HEK293 (cell line): ENCODE data around the gene TTLL5.

ENCODE experiments used
- CTCF ChIA-PET: fragments of 350-600 bp; formaldehyde crosslinking; extraction: SDS; loops from one replicate; lab custom pipeline; 2021; ENCODE audit warnings: antibody characterized with exemption; lab: Yijun Ruan, JAX
- POLR2A ChIA-PET: fragments of 300-600 bp; formaldehyde crosslinking; extraction: SDS; loops from one replicate; lab custom pipeline; 2020; ENCODE audit warnings: antibody characterized with exemption, inconsistent platforms; lab: Yijun Ruan, JAX
- H3K27ac ChIP-seq: fragments of 200-500 bp; sonication (Bioruptor generic); 2 replicates; pipeline ENCODE4 v1.5.1; 2014; ENCODE audit warnings: low read depth, low read length, control low read depth, inconsistent platforms; ENCODE audit errors: extremely low read depth
- H3K36me3 ChIP-seq, 2 experiments: fragments of 200-500 bp in 1 of 2; sonication (Bioruptor generic) in 1 of 2; 1 replicate in 1 of 2; 2 replicates in 1 of 2; pipeline ENCODE4 v1.5.1; 2014 to 2017; ENCODE audit warnings: inconsistent platforms in 2 of 2, low read length in 2 of 2; ENCODE audit not compliant: control insufficient read depth in 2 of 2, insufficient read depth in 1 of 2
- H3K4me1 ChIP-seq: fragments of 200-500 bp; sonication (Bioruptor generic); 2 replicates; pipeline ENCODE4 v1.5.1; 2014; ENCODE audit warnings: mild to moderate bottlenecking, low read length, inconsistent platforms; ENCODE audit not compliant: control insufficient read depth, insufficient read depth
- H3K4me3 ChIP-seq: 2 replicates; pipeline ENCODE4 v1.5.1; 2011; ENCODE audit warnings: low read depth, mild to moderate bottlenecking, control low read depth, low read length, moderate library complexity
- H3K9me3 ChIP-seq: fragments of 200-500 bp; sonication (Bioruptor generic); 2 replicates; pipeline ENCODE4 v1.5.1; 2014; ENCODE audit warnings: low read depth, low read length, inconsistent platforms; ENCODE audit not compliant: control insufficient read depth, insufficient read depth
- FEZF1 ChIP-seq: fragments of 450-650 bp; formaldehyde crosslinking; IDR thresholded peaks from 2 replicates; pipeline ENCODE4 v1.5.1; 2016; ENCODE audit warnings: missing biosample characterization, missing genetic modification characterization
- GLIS1 ChIP-seq: fragments of 450-650 bp; formaldehyde crosslinking; IDR thresholded peaks from 2 replicates; pipeline ENCODE4 v1.5.1; 2016; ENCODE audit warnings: missing biosample characterization, missing genetic modification characterization
- MYNN ChIP-seq: fragments of 450-650 bp; formaldehyde crosslinking; IDR thresholded peaks from 2 replicates; pipeline ENCODE4 v1.5.1; 2016; ENCODE audit warnings: missing biosample characterization, missing genetic modification characterization, borderline replicate concordance
- OSR2 ChIP-seq: fragments of 450-650 bp; formaldehyde crosslinking; IDR thresholded peaks from 2 replicates; pipeline ENCODE4 v1.5.1; 2016; ENCODE audit warnings: missing biosample characterization, missing genetic modification characterization
- PRDM1 ChIP-seq: fragments of 450-650 bp; formaldehyde crosslinking; IDR thresholded peaks from 2 replicates; pipeline ENCODE4; 2016; ENCODE audit warnings: missing biosample characterization, missing genetic modification characterization
- WT1 ChIP-seq: fragments of 450-650 bp; formaldehyde crosslinking; IDR thresholded peaks from 2 replicates; pipeline ENCODE4 v1.5.1; 2016; ENCODE audit warnings: missing biosample characterization, missing genetic modification characterization
- ZFHX2 ChIP-seq: fragments of 450-650 bp; formaldehyde crosslinking; conservative IDR thresholded peaks from 2 replicates; pipeline ENCODE4 v1.5.1; 2016; ENCODE audit warnings: missing biosample characterization, missing genetic modification characterization
- ZNF138 ChIP-seq: fragments of 450-650 bp; formaldehyde crosslinking; IDR thresholded peaks from 2 replicates; pipeline ENCODE4 v1.5.1; 2016; ENCODE audit warnings: missing biosample characterization, missing genetic modification characterization, borderline replicate concordance
- ZNF16 ChIP-seq: fragments of 450-650 bp; formaldehyde crosslinking; IDR thresholded peaks from 2 replicates; pipeline ENCODE4 v1.5.1; 2016; ENCODE audit warnings: low read depth, missing biosample characterization, missing genetic modification characterization
- ZNF280D ChIP-seq: fragments of 450-650 bp; formaldehyde crosslinking; IDR thresholded peaks from 2 replicates; pipeline ENCODE4 v1.5.1; 2016; ENCODE audit warnings: missing biosample characterization, missing genetic modification characterization
- ZNF37A ChIP-seq: fragments of 450-650 bp; IDR thresholded peaks from 2 replicates; pipeline ENCODE4 v1.5.1; 2018; ENCODE audit warnings: missing biosample characterization, missing genetic modification characterization
- ZNF518A ChIP-seq: fragments of 450-650 bp; formaldehyde crosslinking; conservative IDR thresholded peaks from 2 replicates; pipeline ENCODE4 v1.5.1; 2016; ENCODE audit warnings: low read depth, missing biosample characterization, missing genetic modification characterization
- ZNF600 ChIP-seq: fragments of 450-650 bp; formaldehyde crosslinking; IDR thresholded peaks from 2 replicates; pipeline ENCODE4 v1.5.1; 2016; ENCODE audit warnings: missing biosample characterization, missing genetic modification characterization
- ZNF660 ChIP-seq: fragments of 450-650 bp; IDR thresholded peaks from 2 replicates; pipeline ENCODE4 v1.5.1; 2018; ENCODE audit warnings: missing biosample characterization, mild to moderate bottlenecking, missing genetic modification characterization
- ZSCAN30 ChIP-seq: fragments of 450-650 bp; IDR thresholded peaks from 2 replicates; pipeline ENCODE4 v1.5.1; 2018; ENCODE audit warnings: missing biosample characterization, mild to moderate bottlenecking, missing genetic modification characterization, moderate library complexity

Gene TTLL5

GRCh38 chr14:75823334-75823733 lies 162.3 kb downstream of the TTLL5 start (continued):
- no peak for TF ChIP-seq ZNF280D
- TF ChIP-seq, all 188 proteins: peak for 0

GRCh38 chr14:75824318-75824717 lies 163.3 kb downstream of the TTLL5 start:
- Histone ChIP-seq H3K36me3 (peaks cover 4 to 8% of the 10 kb centered on the region in 2 experiments), H3K4me1 (peaks cover 12% of the 10 kb centered on the region), H3K27ac (no peak overlapping the region), H3K4me3 (no peak overlapping the region), H3K9me3 (no peaks in the 10 kb centered on the region)
- peak; percentile 40; the same call in 1 of the 2 replicates for TF ChIP-seq FEZF1 (tag by site-specific recombination)
- no peak for TF ChIP-seq ZNF16
- ChIA-PET CTCF (no interaction called here), POLR2A (no interaction called here)

GRCh38 chr14:75825147-75825592 lies 164.1 kb downstream of the TTLL5 start:
- POLR2A ChIA-PET = no interaction called here
- no peak overlapping the region for H3K27ac ChIP-seq

More at GRCh38 chr14:75825147-75825592, 164.1 kb downstream of the TTLL5 start:
- CTCF ChIA-PET = no interaction called here
- Histone ChIP-seq H3K4me1 (peaks cover 12% of the 10 kb centered on the region), H3K9me3 (no peaks in the 10 kb centered on the region), H3K36me3 (peaks cover under 1 to 2% of the 10 kb centered on the region in 2 experiments), H3K4me3 (no peak overlapping the region)
- no peak for TF ChIP-seq ZNF660 (tag by site-specific recombination)
- TF ChIP-seq WT1 = no peak
- peak; percentile 63; the same call in 1 of the 2 replicates for TF ChIP-seq GLIS1 (tag by site-specific recombination)
- no peak for TF ChIP-seq ZNF518A (tag by site-specific recombination)
- TF ChIP-seq ZFHX2 = no peak
- no peak for TF ChIP-seq ZNF37A (tag by site-specific recombination)
- no peak for TF ChIP-seq ZNF600 (tag by site-specific recombination)
- TF ChIP-seq PRDM1 (tag by site-specific recombination) = peak; percentile 31; the same call in 1 of the 2 replicates
- no peak for TF ChIP-seq OSR2 (tag by site-specific recombination)
- no peak for TF ChIP-seq MYNN (tag by site-specific recombination)
- no peak for TF ChIP-seq ZSCAN30
- TF ChIP-seq ZNF138 = no peak
